HepG2 (cell line): Measurements from ENCODE around the gene C1orf74. TPM values are rescaled to one million over a fixed set of nuclear protein-coding genes. Genes with fewer than 3 reads are reported as not detected.

Experiments
- CREM ChIP-seq, 2 experiments: sonication (generic) in 1 of 2; formaldehyde crosslinking in 1 of 2; IDR thresholded peaks; 2 replicates each; pipeline versions ENCODE4 v1.4.0 to v1.6.1; 2016 to 2020; ENCODE audit warnings: antibody characterized with exemption in 1 of 2, mild to moderate bottlenecking in 1 of 2, missing genetic modification reagents in 1 of 2
- ELF1 ChIP-seq: sonication (generic); formaldehyde crosslinking; IDR thresholded peaks from 2 replicates; pipeline ENCODE4 v1.4.0; 2020; ENCODE audit warnings: missing genetic modification reagents
- GTF2F1 ChIP-seq: fragments of 150-350 bp; IDR thresholded peaks from 2 replicates; pipeline ENCODE4 v1.6.1; 2014; ENCODE audit warnings: low read length
- HES4 ChIP-seq: sonication (generic); formaldehyde crosslinking; IDR thresholded peaks from 2 replicates; pipeline ENCODE4 v1.9.0; 2021; ENCODE audit warnings: mild to moderate bottlenecking, missing genetic modification reagents, borderline replicate concordance
- HNRNPL ChIP-seq: fragments of 200-400 bp; formaldehyde crosslinking; IDR thresholded peaks from 2 replicates; pipeline ENCODE4 v1.6.1; 2017; ENCODE audit warnings: mild to moderate bottlenecking, low read depth, low read length
- IRF9 ChIP-seq: sonication (generic); formaldehyde crosslinking; IDR thresholded peaks from 2 replicates; pipeline ENCODE4 v1.8.0; 2022; ENCODE audit warnings: missing genetic modification reagents, mild to moderate bottlenecking, borderline replicate concordance
- KDM1A ChIP-seq: IDR thresholded peaks from 2 replicates; pipeline ENCODE4 v1.6.1; 2016; ENCODE audit warnings: missing compliant biosample characterization
- KMT2B ChIP-seq: IDR thresholded peaks from 2 replicates; pipeline ENCODE4 v1.6.1; 2016; ENCODE audit warnings: missing genetic modification reagents, missing compliant biosample characterization
- MTERF4 ChIP-seq: sonication (generic); formaldehyde crosslinking; IDR thresholded peaks from 2 replicates; pipeline ENCODE4 v1.8.0; 2023; ENCODE audit warnings: mild to moderate bottlenecking, missing genetic modification reagents
- SALL1 ChIP-seq: sonication (generic); formaldehyde crosslinking; IDR thresholded peaks from 2 replicates; pipeline ENCODE4 v1.8.0; 2022; ENCODE audit warnings: mild to moderate bottlenecking, missing genetic modification reagents
- SMAD3 ChIP-seq: sonication (generic); formaldehyde crosslinking; IDR thresholded peaks from 2 replicates; pipeline ENCODE4 v1.4.0; 2020; ENCODE audit warnings: missing genetic modification reagents
- TIGD3 ChIP-seq: sonication (generic); formaldehyde crosslinking; IDR thresholded peaks from 2 replicates; pipeline ENCODE4 v1.5.1; 2020; ENCODE audit warnings: mild to moderate bottlenecking, missing genetic modification reagents, borderline replicate concordance
- TMF1 ChIP-seq: sonication (generic); formaldehyde crosslinking; IDR thresholded peaks from 2 replicates; pipeline ENCODE4 v1.8.1; 2022; ENCODE audit warnings: low read depth, missing genetic modification reagents
- TRIM22 ChIP-seq: fragments of 450-650 bp; IDR thresholded peaks from 2 replicates; pipeline ENCODE4 v1.6.1; 2017
- ZFP62 ChIP-seq: sonication (generic); formaldehyde crosslinking; IDR thresholded peaks from 2 replicates; pipeline ENCODE4 v1.4.0; 2020; ENCODE audit warnings: missing genetic modification reagents
- ZNF335 ChIP-seq: sonication (generic); formaldehyde crosslinking; IDR thresholded peaks from 2 replicates; pipeline ENCODE4 v1.4.0; 2020; ENCODE audit warnings: missing genetic modification reagents
- ZNF382 ChIP-seq: sonication (generic); formaldehyde crosslinking; IDR thresholded peaks from 2 replicates; pipeline ENCODE4 v1.5.0; 2020; ENCODE audit warnings: missing genetic modification reagents, mild to moderate bottlenecking, borderline replicate concordance
- ZNF512B ChIP-seq: sonication (generic); formaldehyde crosslinking; IDR thresholded peaks from 2 replicates; pipeline ENCODE4 v1.5.1; 2020; ENCODE audit warnings: missing genetic modification reagents, mild to moderate bottlenecking, borderline replicate concordance
- ZNF552 ChIP-seq: sonication (generic); formaldehyde crosslinking; IDR thresholded peaks from 2 replicates; pipeline ENCODE4 v1.9.0; 2022; ENCODE audit warnings: missing genetic modification reagents, mild to moderate bottlenecking, borderline replicate concordance
- ZNF598 ChIP-seq: sonication (generic); formaldehyde crosslinking; IDR thresholded peaks from 2 replicates; pipeline ENCODE4 v1.5.1; 2020; ENCODE audit warnings: mild to moderate bottlenecking, missing genetic modification reagents, borderline replicate concordance
- ZNF644 ChIP-seq: IDR thresholded peaks from 2 replicates; pipeline ENCODE4 v1.6.1; 2016; ENCODE audit warnings: low read depth
- ZNF674 ChIP-seq: sonication (generic); formaldehyde crosslinking; IDR thresholded peaks from 2 replicates; pipeline ENCODE4 v1.5.0; 2020; ENCODE audit warnings: low read depth, mild to moderate bottlenecking, missing genetic modification reagents
- ZNF766 ChIP-seq: sonication (generic); formaldehyde crosslinking; IDR thresholded peaks from 2 replicates; pipeline ENCODE4 v1.5.0; 2020; ENCODE audit warnings: missing genetic modification reagents, borderline replicate concordance
- polyA plus RNA-seq, 8 experiments: library from polyadenylated mRNA; depleted of rRNA in 3 of 8; stranded (reverse) in 7 of 8; unstranded in 1 of 8; fragments of >200 nt; fragmentation: Illumina TruSeq in 4 of 8; extraction: Trizol in 4 of 8; gene quantifications; 2 replicates each; pipeline versions ENCODE4 v1.2.1 to v1.2.3, GENCODE V29; 2011 to 2016; ENCODE audit warnings: low read depth in 4 of 8, missing spikeins in 1 of 8, mixed read lengths in 1 of 8; ENCODE audit not compliant: insufficient read depth in 1 of 8
- total RNA-seq, 5 experiments: library from RNA; depleted of rRNA; stranded (reverse); fragments of >200 nt; fragmentation: Illumina TruSeq; extraction: Trizol; gene quantifications; 2 replicates each; pipeline ENCODE4 v1.2.3, GENCODE V29; 2016; ENCODE audit warnings: low read depth in 1 of 5

The C1orf74 gene
- total and polyA plus RNA-seq, 2 of the 13 experiments (the other 11 are each of a cell fraction or from before 2014, with no cell fraction given), result 0.33 to 0.71 TPM

- TF ChIP-seq ZNF598 (CRISPR knock-in tag) (peak; percentile 68; the same call in 1 of the 2 replicates), ZNF382 (CRISPR knock-in tag) (no peak), CREM (IDR thresholded peaks at IDR 0.05) (peak; percentile 80), CREM (CRISPR knock-in tag; IDR thresholded peaks at IDR 0.05) (no peak), ELF1 (peak; percentile 96), SALL1 (CRISPR knock-in tag) (peak; percentile 88), ZFP62 (CRISPR knock-in tag) (no peak), ZNF512B (CRISPR knock-in tag) (no peak), ZNF335 (CRISPR knock-in tag) (no peak), HES4 (CRISPR knock-in tag) (no peak), GTF2F1 (no peak), MTERF4 (CRISPR knock-in tag) (no peak), TIGD3 (no peak), SMAD3 (CRISPR knock-in tag) (peak; percentile 85), KMT2B (CRISPR knock-in tag) (peak; percentile 92), IRF9 (no peak), ZNF766 (CRISPR knock-in tag) (no peak), ZNF552 (CRISPR knock-in tag) (0 out of 2 replicates have a peak, but pooled peaks have one; percentile 26), KDM1A (CRISPR knock-in tag) (no peak), TRIM22 (no peak), HNRNPL (no peak), ZNF674 (CRISPR knock-in tag) (no peak), TMF1 (CRISPR knock-in tag) (no peak), ZNF644 (CRISPR knock-in tag) (no peak)
These were observed 43.3 kb upstream of the C1orf74 start, which contains the start of gene UTP25 (continued) for GRCh38 chr1:209827384-209828262.
